Liver (tissue), 9 donors: Measurements from ENCODE around the gene TUFM. TPM values are rescaled to one million over a fixed set of nuclear protein-coding genes. Genes with fewer than 3 reads are reported as not detected.
A peak's percentile ranks its signal among the peaks of the same experiment; 100 is the strongest.

ENCODE experiments used
- DNase-seq: peaks from one replicate; pipeline ENCODE4 v3.0.0-alpha.2; 2017; ENCODE audit warnings: low spot score
- H3K27ac ChIP-seq, 2 donors: one replicate each; pipeline ENCODE4 v1.7.0; 2013; ENCODE audit warnings: inconsistent platforms in 2 of 2, low read length in 2 of 2, control low read depth in 1 of 2, low read depth in 1 of 2, mild to moderate bottlenecking in 1 of 2
- H3K27me3 ChIP-seq, 4 donors: one replicate each; pipeline versions ENCODE4 v1.6.1 to v1.7.0; 2013; ENCODE audit warnings: low read length in 3 of 4, inconsistent platforms in 1 of 4, mild to moderate bottlenecking in 1 of 4, moderate library complexity in 1 of 4; ENCODE audit not compliant: control insufficient read depth in 4 of 4, insufficient read depth in 4 of 4
- H3K36me3 ChIP-seq, 4 donors: one replicate each; pipeline versions ENCODE4 v1.6.1 to v1.7.0; 2013; ENCODE audit warnings: low read length in 3 of 4, mild to moderate bottlenecking in 3 of 4, low read depth in 1 of 4, moderate library complexity in 1 of 4; ENCODE audit not compliant: control insufficient read depth in 4 of 4, insufficient read depth in 3 of 4
- H3K4me1 ChIP-seq, 4 donors: one replicate each; pipeline versions ENCODE4 v1.6.1 to v1.7.0; 2013; ENCODE audit warnings: low read length in 3 of 4, mild to moderate bottlenecking in 3 of 4, moderate library complexity in 1 of 4; ENCODE audit not compliant: control insufficient read depth in 4 of 4, insufficient read depth in 4 of 4
- H3K4me3 ChIP-seq, 3 donors: one replicate each; pipeline versions ENCODE4 v1.6.1 to v1.7.0; 2013; ENCODE audit warnings: low read length in 3 of 3, control low read depth in 1 of 3, low read depth in 1 of 3, mild to moderate bottlenecking in 1 of 3
- H3K9ac ChIP-seq, 2 donors: one replicate each; pipeline ENCODE4 v1.7.0; 2013; ENCODE audit warnings: low read length in 2 of 2, mild to moderate bottlenecking in 2 of 2, moderate library complexity in 2 of 2, control low read depth in 1 of 2, low read depth in 1 of 2
- H3K9me3 ChIP-seq, 4 donors: one replicate each; pipeline versions ENCODE4 v1.6.1 to v1.7.0; 2013; ENCODE audit warnings: low read length in 3 of 4; ENCODE audit not compliant: control insufficient read depth in 4 of 4
- EGR1 ChIP-seq, 2 donors: IDR thresholded peaks; 2 replicates each; pipeline ENCODE4 v1.6.1; 2016 to 2018; ENCODE audit warnings: antibody characterized with exemption in 2 of 2, low read depth in 2 of 2
- FOXA1 ChIP-seq: IDR thresholded peaks from 2 replicates; pipeline ENCODE4 v1.6.1; 2016; ENCODE audit warnings: antibody characterized with exemption
- FOXA2 ChIP-seq: IDR thresholded peaks from 2 replicates; pipeline ENCODE4 v1.6.1; 2016; ENCODE audit warnings: antibody characterized with exemption
- GABPA ChIP-seq, 2 donors: IDR thresholded peaks in 1 of 2; conservative IDR thresholded peaks in 1 of 2; 2 replicates each; pipeline ENCODE4 v1.6.1; 2016; ENCODE audit warnings: antibody characterized with exemption in 2 of 2, mild to moderate bottlenecking in 1 of 2, moderate library complexity in 1 of 2
- HNF4A ChIP-seq, 2 donors: conservative IDR thresholded peaks; 2 replicates each; pipeline ENCODE4 v1.6.1; 2016; ENCODE audit warnings: antibody characterized with exemption in 2 of 2, mild to moderate bottlenecking in 2 of 2
- HNF4G ChIP-seq: IDR thresholded peaks from 2 replicates; pipeline ENCODE4 v1.6.1; 2016; ENCODE audit warnings: antibody characterized with exemption
- JUND ChIP-seq, 2 donors: IDR thresholded peaks; 2 replicates each; pipeline ENCODE4 v1.6.1; 2016; ENCODE audit warnings: antibody characterized with exemption in 2 of 2
- NR2F2 ChIP-seq: IDR thresholded peaks from 2 replicates; pipeline ENCODE4 v1.6.1; 2016; ENCODE audit warnings: antibody characterized with exemption
- RAD21 ChIP-seq, 2 donors: IDR thresholded peaks; 2 replicates each; pipeline ENCODE4 v1.6.1; 2016; ENCODE audit warnings: antibody characterized with exemption in 2 of 2, mild to moderate bottlenecking in 2 of 2
- RXRA ChIP-seq, 2 donors: IDR thresholded peaks; 2 replicates each; pipeline ENCODE4 v1.6.1; 2017 to 2018; ENCODE audit warnings: antibody characterized with exemption in 2 of 2, mild to moderate bottlenecking in 1 of 2
- SP1 ChIP-seq: IDR thresholded peaks from 2 replicates; pipeline ENCODE4 v1.6.1; 2018; ENCODE audit warnings: antibody characterized with exemption, mild to moderate bottlenecking
- TAF1 ChIP-seq: conservative IDR thresholded peaks from 2 replicates; pipeline ENCODE4 v1.6.1; 2016; ENCODE audit warnings: antibody characterized with exemption, mild to moderate bottlenecking
- YY1 ChIP-seq: IDR thresholded peaks from 2 replicates; pipeline ENCODE4 v1.6.1; 2016; ENCODE audit warnings: antibody characterized with exemption, mild to moderate bottlenecking
- WGBS: extraction: QIAGEN DNeasy Blood & Tissue Kit; methylation state at CpG from one replicate; pipeline ENCODE4 v1.1.7; 2013; 5-methylcytosine and 5-hydroxymethylcytosine counted together
- polyA plus RNA-seq, 2 donors: library from polyadenylated mRNA; stranded (reverse) in 1 of 2; unstranded in 1 of 2; fragments of 200-250 nt in 1 of 2; fragments of >200 nt in 1 of 2; fragmentation: Nextera tagmentation in 1 of 2; extraction: Ambion mirVana in 1 of 2; gene quantifications; one replicate each; pipeline versions ENCODE4 v1.2.1 to v1.2.3, GENCODE V29; 2013 to 2015
- total RNA-seq, 2 donors: library from RNA; depleted of rRNA; stranded (reverse); fragments of >200 nt; gene quantifications; one replicate each; pipeline ENCODE4 v1.2.3, GENCODE V29; 2014
- TF ChIP-seq, protein P1 (sequence below): IDR thresholded peaks from 2 replicates; pipeline ENCODE4 v1.6.1; 2016; ENCODE audit warnings: antibody characterized with exemption
- TF ChIP-seq, protein P2 (sequence below): IDR thresholded peaks from 2 replicates; pipeline ENCODE4 v1.6.1; 2016; ENCODE audit warnings: antibody characterized with exemption
- TF ChIP-seq, protein P3 (sequence below): fragments of 150-350 bp; IDR thresholded peaks from 2 replicates; pipeline ENCODE4 v1.5.1; 2017; ENCODE audit warnings: improper control_type of control experiment, low read depth, low read length; ENCODE audit not compliant: missing input control
- TF ChIP-seq, protein P4 (sequence below): IDR thresholded peaks from 2 replicates; pipeline ENCODE4 v1.6.1; 2016; ENCODE audit warnings: antibody characterized with exemption
- TF ChIP-seq, protein P5 (sequence below): IDR thresholded peaks from 2 replicates; pipeline ENCODE4 v1.6.1; 2016; ENCODE audit warnings: antibody characterized with exemption, mild to moderate bottlenecking
- donor health status: healthy.
- donor health status: healthy.
- donor health status: healthy.
- donor health status: healthy.
- donor health status: healthy.

Gene TUFM
- total RNA-seq (10 to 100 TPM; 90.4 to 96.0 TPM), polyA plus RNA-seq (100 to 1,000 TPM; 177 to 191 TPM)

DNA sequence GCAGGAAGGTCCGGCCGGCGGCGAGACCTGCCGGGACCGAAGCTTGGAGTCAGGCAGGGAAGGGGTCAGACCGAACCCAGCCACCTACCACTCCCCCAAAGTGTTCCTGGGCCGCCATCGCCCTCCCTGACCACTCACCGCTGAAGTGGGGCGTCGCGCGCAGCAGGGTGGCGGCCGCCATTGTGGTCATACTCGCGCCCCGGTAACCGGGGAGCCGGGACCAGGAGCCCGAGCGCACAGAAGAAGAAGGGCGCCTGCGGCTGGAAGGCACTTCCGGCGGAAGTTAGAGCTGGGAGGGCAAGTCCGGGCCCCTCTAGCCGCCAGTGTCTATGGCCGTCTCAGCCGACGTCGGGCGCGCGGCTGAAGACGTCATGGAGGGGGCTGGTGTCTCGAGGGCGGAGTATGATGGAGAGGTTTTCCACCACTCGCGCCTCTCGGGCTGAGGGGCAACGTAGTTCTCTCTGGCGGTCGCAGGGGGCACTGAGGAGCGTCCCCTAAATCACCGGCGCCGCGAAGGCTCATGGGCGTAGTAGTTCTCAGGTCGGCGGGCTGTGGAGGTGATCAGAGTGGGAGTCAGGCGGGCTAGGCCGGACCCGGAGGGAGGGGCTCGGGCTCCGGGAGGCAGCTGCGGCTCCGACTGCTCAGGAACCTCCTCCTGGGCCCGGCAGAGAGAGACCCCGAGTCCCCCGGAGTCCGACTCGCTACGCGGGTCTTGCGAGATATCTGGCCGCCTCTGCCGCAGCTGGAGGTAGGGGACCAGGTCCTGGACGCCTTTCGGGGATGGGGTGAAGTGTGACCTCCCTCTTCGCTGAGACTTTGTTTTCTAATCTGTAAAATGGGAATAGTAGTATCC is at the start of gene TUFM:
Gene TUFM, minus strand, starts transcription at position 269 of the 853 bp plus-strand sequence. Its CDS starts 79 bp downstream, at position 190.
- Histone ChIP-seq H3K9ac (peak within 1 kb of the TSS; percentile 63 to 81), H3K36me3 (peaks cover 12 to 28% (median 21%) of the 10 kb centered on the region in 4 donors)
- WGBS: under 1% methylated on average over 73 of the region's 73 CpGs

More for the DNA sequence above, at the start of gene TUFM:
- Histone ChIP-seq H3K9me3 (no peaks in the 10 kb centered on the region), H3K4me3 (peak within 1 kb of the TSS; percentile 55 to 96 (median 86)), H3K27ac (peak within 1 kb of the TSS; percentile 57 to 63), H3K4me1 (peaks cover 0 to 24% (median 18%) of the 10 kb centered on the region in 4 donors), H3K27me3 (no peaks in the 10 kb centered on the region)
- DNase-seq: peak; percentile 96
- TF ChIP-seq HNF4A (conservative IDR thresholded peaks at IDR 0.05) (peak; percentile 46 to 62), NR2F2 (peak; percentile 86), YY1 (peak; percentile 96), RAD21 (IDR thresholded peaks at IDR 0.05) (peak; percentile 51 to 66), RXRA (IDR thresholded peaks at IDR 0.05) (peak; percentile 79 to 81), TAF1 (peak; percentile 70), EGR1 (IDR thresholded peaks at IDR 0.05; ENCODE audit: low read depth in 2 of 2) (peak in 1 of 2 donors; percentile 54), GABPA (IDR thresholded peaks at IDR 0.05 in 1 of 2, conservative IDR thresholded peaks at IDR 0.05 in 1 of 2) (peak; percentile 98 to 100), FOXA1 (peak; percentile 46), SP1 (peak; percentile 85), JUND (IDR thresholded peaks at IDR 0.05) (peak; percentile 75 to 88), HNF4G (peak; percentile 7), FOXA2 (peak; percentile 32)
- TF ChIP-seq, protein P1, sequence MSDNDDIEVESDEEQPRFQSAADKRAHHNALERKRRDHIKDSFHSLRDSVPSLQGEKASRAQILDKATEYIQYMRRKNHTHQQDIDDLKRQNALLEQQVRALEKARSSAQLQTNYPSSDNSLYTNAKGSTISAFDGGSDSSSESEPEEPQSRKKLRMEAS: peak; percentile 81
- TF ChIP-seq, protein P2, sequence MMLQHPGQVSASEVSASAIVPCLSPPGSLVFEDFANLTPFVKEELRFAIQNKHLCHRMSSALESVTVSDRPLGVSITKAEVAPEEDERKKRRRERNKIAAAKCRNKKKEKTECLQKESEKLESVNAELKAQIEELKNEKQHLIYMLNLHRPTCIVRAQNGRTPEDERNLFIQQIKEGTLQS: no peak
- TF ChIP-seq, protein P3, sequence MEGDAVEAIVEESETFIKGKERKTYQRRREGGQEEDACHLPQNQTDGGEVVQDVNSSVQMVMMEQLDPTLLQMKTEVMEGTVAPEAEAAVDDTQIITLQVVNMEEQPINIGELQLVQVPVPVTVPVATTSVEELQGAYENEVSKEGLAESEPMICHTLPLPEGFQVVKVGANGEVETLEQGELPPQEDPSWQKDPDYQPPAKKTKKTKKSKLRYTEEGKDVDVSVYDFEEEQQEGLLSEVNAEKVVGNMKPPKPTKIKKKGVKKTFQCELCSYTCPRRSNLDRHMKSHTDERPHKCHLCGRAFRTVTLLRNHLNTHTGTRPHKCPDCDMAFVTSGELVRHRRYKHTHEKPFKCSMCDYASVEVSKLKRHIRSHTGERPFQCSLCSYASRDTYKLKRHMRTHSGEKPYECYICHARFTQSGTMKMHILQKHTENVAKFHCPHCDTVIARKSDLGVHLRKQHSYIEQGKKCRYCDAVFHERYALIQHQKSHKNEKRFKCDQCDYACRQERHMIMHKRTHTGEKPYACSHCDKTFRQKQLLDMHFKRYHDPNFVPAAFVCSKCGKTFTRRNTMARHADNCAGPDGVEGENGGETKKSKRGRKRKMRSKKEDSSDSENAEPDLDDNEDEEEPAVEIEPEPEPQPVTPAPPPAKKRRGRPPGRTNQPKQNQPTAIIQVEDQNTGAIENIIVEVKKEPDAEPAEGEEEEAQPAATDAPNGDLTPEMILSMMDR: peak; percentile 69
- TF ChIP-seq, protein P4, sequence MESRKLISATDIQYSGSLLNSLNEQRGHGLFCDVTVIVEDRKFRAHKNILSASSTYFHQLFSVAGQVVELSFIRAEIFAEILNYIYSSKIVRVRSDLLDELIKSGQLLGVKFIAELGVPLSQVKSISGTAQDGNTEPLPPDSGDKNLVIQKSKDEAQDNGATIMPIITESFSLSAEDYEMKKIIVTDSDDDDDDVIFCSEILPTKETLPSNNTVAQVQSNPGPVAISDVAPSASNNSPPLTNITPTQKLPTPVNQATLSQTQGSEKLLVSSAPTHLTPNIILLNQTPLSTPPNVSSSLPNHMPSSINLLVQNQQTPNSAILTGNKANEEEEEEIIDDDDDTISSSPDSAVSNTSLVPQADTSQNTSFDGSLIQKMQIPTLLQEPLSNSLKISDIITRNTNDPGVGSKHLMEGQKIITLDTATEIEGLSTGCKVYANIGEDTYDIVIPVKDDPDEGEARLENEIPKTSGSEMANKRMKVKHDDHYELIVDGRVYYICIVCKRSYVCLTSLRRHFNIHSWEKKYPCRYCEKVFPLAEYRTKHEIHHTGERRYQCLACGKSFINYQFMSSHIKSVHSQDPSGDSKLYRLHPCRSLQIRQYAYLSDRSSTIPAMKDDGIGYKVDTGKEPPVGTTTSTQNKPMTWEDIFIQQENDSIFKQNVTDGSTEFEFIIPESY: no peak
- TF ChIP-seq, protein P5, sequence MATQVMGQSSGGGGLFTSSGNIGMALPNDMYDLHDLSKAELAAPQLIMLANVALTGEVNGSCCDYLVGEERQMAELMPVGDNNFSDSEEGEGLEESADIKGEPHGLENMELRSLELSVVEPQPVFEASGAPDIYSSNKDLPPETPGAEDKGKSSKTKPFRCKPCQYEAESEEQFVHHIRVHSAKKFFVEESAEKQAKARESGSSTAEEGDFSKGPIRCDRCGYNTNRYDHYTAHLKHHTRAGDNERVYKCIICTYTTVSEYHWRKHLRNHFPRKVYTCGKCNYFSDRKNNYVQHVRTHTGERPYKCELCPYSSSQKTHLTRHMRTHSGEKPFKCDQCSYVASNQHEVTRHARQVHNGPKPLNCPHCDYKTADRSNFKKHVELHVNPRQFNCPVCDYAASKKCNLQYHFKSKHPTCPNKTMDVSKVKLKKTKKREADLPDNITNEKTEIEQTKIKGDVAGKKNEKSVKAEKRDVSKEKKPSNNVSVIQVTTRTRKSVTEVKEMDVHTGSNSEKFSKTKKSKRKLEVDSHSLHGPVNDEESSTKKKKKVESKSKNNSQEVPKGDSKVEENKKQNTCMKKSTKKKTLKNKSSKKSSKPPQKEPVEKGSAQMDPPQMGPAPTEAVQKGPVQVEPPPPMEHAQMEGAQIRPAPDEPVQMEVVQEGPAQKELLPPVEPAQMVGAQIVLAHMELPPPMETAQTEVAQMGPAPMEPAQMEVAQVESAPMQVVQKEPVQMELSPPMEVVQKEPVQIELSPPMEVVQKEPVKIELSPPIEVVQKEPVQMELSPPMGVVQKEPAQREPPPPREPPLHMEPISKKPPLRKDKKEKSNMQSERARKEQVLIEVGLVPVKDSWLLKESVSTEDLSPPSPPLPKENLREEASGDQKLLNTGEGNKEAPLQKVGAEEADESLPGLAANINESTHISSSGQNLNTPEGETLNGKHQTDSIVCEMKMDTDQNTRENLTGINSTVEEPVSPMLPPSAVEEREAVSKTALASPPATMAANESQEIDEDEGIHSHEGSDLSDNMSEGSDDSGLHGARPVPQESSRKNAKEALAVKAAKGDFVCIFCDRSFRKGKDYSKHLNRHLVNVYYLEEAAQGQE: peak; percentile 67
